KG1 (cell line): Measurements from ENCODE around the gene CEP85.

Experiments used
- DNase-seq: peaks from one replicate; lab custom pipeline; 2025; lab: John Stamatoyannopoulos, UW

The CEP85 gene

GRCh38 chr1:26315874-26316850, 82.2 kb downstream of the CEP85 start:
- no peak for DNase-seq

DNA sequence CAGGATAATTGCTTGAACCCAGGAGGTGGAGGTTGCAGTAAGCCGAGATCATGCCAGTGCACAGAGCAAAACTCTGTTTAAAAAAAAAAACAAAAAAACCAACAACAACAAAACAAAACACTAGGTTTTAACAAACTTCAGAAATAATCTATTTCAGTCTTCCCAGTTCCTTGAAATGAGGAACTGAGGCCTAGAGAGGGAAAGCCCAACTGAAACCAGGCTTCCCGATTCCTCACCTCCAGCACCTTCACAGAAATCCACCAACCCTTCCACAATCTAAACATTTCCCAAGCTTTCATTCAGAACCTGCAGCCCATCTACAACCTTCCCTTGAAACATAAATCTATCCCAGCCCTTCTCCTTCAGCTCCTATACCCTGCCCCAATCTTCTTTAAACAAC, 83.1 kb downstream of the CEP85 start:
- no peak for DNase-seq

DNA sequence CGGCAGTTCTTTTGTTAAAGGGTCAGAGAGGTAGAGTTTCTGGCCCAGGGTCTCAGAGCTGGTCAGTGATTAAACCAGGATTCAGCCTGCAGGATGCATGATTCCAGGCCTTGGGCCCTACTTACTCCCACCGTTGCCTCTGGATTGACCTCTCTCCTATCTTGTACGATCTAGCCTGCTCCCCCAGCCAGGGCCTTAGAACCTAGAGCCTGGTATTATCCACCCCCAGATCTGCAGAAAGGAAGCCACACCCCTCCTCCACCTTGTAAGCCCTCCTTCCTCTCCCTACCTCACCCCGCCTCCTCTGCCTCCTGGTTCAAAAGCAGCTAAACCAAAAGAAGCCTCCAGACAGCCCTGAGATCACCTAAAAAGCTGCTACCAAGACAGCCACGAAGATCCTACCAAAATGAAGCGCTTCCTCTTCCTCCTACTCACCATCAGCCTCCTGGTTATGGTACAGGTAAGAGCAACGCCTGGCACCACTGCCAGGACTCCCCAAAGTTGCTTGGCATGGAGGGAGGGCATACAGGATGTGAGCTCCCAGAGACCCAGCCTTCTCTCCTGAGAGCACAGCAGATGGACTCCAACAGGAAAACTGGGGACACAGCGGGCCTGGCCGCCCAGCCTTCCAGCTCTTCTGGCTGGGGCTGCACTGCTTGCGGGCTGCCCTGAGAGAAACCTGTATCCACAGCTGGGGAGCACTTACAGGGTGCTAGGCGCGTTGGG, 83.8 kb downstream of the CEP85 start, which contains the start of gene CD52:
CD52 (plus strand) TSS at position 347 of the 726 bp plus-strand sequence; CDS start at position 407, 60 bp downstream.
- DNase-seq: peak; percentile 45

GRCh38 chr1:26318338-26319064, 84.5 kb downstream of the CEP85 start:
- DNase-seq: no peak

DNA sequence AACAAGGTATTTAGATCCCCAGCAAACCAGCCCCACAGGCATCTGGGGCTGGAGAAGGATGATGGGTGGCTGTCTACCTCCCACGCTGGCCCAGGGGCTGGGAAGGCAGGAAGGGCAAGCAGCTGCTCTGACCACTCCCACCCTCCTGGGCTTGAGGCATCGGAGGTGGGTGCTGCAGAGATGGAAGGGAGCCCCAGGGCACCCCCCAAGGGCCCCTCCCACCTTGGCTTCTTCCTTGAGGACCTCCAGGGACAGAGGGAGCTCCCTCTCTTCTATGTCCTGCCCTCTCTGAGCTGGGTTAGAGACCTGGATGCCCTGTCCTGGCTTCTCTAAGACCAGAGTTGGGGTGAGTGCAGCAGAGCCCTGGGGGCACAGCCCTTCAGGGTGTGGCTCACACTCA, 86.9 kb downstream of the CEP85 start:
- no peak for DNase-seq

DNA sequence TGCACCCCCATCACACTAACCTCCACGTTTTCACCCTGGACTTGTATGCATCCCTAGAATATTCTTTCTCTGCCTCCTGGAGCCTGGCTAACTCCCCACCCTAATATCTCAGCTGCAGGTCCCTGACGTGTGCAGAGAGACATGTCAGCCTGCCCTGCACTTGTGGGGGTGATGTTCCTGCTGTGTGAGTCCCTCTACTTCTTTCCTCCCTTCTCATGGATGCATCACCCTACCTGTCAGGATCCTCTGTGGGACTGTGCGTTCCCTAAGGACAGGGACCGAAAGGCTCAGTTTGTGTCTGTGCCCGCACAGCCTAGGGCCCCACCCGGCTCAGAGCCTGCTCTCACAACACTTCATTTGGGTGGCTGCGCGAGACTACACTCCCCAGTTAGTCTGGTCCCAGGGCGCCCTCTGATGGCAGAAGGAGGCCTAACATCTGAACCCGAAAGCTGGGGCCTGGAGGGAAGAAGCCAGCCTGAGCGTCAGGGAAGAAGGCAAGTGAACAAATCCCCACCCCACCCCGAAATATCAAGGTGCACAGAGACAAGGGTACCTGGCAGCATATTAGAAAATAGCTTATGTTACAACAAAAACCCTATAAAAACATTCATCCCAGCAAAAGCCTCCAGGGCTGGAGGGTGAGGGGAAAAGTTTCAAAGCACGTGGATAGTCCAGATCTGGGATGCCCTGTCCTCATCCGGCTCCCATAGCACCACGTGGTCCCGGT, 87.5 kb downstream of the CEP85 start:
- DNase-seq: peak; percentile 79

DNA sequence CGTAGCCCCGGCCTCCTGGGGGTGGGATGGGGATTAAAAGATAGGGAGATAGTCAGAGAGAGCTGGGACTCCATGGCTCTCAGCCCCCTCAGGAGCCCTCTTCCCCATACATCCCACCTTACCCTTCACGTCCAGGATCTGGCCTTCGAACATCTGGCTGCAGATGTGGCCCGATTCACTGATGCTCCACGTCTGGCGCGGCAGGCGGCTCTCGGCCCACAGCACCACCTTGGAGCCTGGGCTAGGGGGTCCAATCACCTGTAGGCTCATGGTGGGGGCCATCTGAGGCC, 88.0 kb downstream of the CEP85 start:
- DNase-seq: no peak

DNA sequence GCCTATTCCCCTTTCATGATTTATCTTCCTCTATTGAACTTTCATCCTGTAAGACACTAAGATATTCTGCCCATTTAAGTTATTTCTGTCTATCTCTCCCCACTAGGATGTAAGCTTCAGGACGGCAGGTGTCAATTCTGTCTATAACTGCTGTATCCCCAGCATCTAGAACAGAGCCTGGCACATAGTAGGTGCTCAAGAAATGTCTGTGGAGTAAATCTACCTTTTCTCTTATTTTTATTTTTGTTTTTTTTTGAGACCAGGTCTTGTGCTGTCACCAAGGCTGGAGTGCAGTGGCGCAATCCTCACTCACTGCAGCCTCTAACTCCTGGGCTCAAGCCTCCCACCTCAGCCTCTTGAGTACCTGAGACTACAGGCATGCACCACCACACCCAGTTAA, 89.4 kb downstream of the CEP85 start:
- no peak for DNase-seq

GRCh38 chr1:26324550-26324949, 90.5 kb downstream of the CEP85 start:
- no peak for DNase-seq

GRCh38 chr1:26327956-26328362, 94.0 kb downstream of the CEP85 start:
- DNase-seq: no peak
